GM06990 (cell line): ENCODE data around the gene CDK5R1.
A peak's percentile ranks its signal among the peaks of the same experiment; 100 is the strongest.

Source experiments
- DNase-seq: peaks from one replicate; pipeline ENCODE4 v3.0.0-alpha.2; 2011; ENCODE audit not compliant: insufficient read length; ENCODE audit errors: extremely low read depth
- H3K27me3 ChIP-seq: replicated peaks from 2 replicates; pipeline ENCODE4 v1.6.0; 2011; ENCODE audit warnings: low read length; ENCODE audit not compliant: control insufficient read depth, insufficient read depth
- H3K36me3 ChIP-seq: 2 replicates; pipeline ENCODE4 v1.5.1; 2011; ENCODE audit warnings: low read length; ENCODE audit not compliant: control insufficient read depth, insufficient read depth
- H3K4me3 ChIP-seq: replicated peaks from 2 replicates; pipeline ENCODE4 v1.5.1; 2011; ENCODE audit warnings: low read depth, mild to moderate bottlenecking, control low read depth, low read length
- TF ChIP-seq, protein P1 (sequence below): IDR thresholded peaks from 2 replicates; pipeline ENCODE4 v1.5.1; 2011; ENCODE audit warnings: low read length, control low read depth, mild to moderate bottlenecking, inconsistent platforms; ENCODE audit not compliant: insufficient read depth, poor library complexity, severe bottlenecking

Gene CDK5R1

GRCh38 chr17:32510466-32510865, 23.7 kb downstream of the CDK5R1 start:
- H3K27me3 ChIP-seq, result no peaks in the 10 kb centered on the region
- TF ChIP-seq, protein P1, sequence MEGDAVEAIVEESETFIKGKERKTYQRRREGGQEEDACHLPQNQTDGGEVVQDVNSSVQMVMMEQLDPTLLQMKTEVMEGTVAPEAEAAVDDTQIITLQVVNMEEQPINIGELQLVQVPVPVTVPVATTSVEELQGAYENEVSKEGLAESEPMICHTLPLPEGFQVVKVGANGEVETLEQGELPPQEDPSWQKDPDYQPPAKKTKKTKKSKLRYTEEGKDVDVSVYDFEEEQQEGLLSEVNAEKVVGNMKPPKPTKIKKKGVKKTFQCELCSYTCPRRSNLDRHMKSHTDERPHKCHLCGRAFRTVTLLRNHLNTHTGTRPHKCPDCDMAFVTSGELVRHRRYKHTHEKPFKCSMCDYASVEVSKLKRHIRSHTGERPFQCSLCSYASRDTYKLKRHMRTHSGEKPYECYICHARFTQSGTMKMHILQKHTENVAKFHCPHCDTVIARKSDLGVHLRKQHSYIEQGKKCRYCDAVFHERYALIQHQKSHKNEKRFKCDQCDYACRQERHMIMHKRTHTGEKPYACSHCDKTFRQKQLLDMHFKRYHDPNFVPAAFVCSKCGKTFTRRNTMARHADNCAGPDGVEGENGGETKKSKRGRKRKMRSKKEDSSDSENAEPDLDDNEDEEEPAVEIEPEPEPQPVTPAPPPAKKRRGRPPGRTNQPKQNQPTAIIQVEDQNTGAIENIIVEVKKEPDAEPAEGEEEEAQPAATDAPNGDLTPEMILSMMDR, result no peak
- H3K4me3 ChIP-seq, result no peak overlapping the region
- no peak for DNase-seq
- H3K36me3 ChIP-seq, result no peaks in the 10 kb centered on the region

GRCh38 chr17:32512328-32512727, 25.5 kb downstream of the CDK5R1 start:
- no peak for DNase-seq
- Histone ChIP-seq H3K27me3 (no peaks in the 10 kb centered on the region), H3K36me3 (no peaks in the 10 kb centered on the region), H3K4me3 (no peak overlapping the region)
- TF ChIP-seq, protein P1, result no peak

DNA sequence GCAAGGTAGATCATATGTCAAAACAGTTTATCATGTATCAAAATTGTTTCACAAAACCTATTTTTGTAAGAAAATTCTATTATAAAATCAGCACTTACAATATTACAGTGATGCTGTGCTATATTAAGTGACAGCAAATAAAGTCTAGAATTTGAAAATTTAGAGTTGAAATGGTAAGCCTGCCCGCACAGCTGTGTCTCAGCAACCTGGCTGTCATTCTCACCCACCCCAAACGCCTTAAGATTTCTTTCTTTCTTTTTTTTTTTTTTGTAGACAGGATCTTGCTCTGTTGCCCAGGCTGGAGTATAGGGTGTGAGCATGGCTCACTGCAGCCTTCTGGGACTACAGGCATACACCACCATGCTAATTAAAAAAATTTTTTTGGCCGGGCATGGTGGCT, 26.8 kb downstream of the CDK5R1 start:
- Histone ChIP-seq H3K4me3 (no peak overlapping the region), H3K27me3 (no peaks in the 10 kb centered on the region)
- TF ChIP-seq, protein P1, result no peak

DNA sequence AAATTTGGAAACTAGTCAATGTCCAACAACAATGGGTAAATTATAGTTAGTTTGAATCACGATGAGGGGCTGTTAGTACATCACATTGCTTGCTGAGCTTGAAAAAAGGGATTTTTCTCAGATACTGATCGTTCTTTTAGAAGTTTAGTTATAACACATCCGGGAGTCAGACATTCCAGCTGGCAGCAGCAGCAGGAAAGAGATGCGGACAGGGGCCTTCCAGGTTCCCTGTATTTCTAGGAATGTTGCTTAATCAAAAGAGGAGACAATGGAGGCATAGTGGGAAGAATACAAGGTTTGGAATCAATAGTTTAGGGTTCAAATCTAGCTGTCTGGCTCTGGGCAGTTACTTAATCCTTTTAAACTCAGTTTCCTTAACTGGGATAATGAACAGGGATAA, 27.8 kb downstream of the CDK5R1 start:
- no peak for DNase-seq
- no peaks in the 10 kb centered on the region for H3K27me3 ChIP-seq
- H3K36me3 ChIP-seq, result no peaks in the 10 kb centered on the region
- H3K4me3 ChIP-seq, result no peak overlapping the region
- TF ChIP-seq, protein P1, result no peak

More for the DNA sequence above, 26.8 kb downstream of the CDK5R1 start:
- H3K36me3 ChIP-seq, result no peaks in the 10 kb centered on the region
- DNase-seq, result no peak

- Histone ChIP-seq H3K4me3 (no peak overlapping the region), H3K36me3 (no peaks in the 10 kb centered on the region), H3K27me3 (no peaks in the 10 kb centered on the region)
- DNase-seq, result peak; percentile 80
- TF ChIP-seq, protein P1, result no peak
These were observed 29.0 kb downstream of the CDK5R1 start for GRCh38 chr17:32515677-32516383.
